ENCODE measurements around the gene SPATA25. TPM values are rescaled to one million over a fixed set of nuclear protein-coding genes. Genes with fewer than 3 reads are reported as not detected.

Gene SPATA25
- total and polyA plus RNA-seq, 4 experiments from 2014 or later: 0.38 to 4.7 (median 2.8) TPM; not detected in 1

Other genes with a start within 250 kb of the SPATA25 start
- not detected for gene WFDC11, start 217.4 kb downstream of the SPATA25 start, total RNA-seq
- gene WFDC11, start 217.4 kb downstream of the SPATA25 start, polyA plus RNA-seq: not detected
- not detected for gene WFDC13, start 185.6 kb downstream of the SPATA25 start, total RNA-seq
- not detected for gene WFDC13, start 185.6 kb downstream of the SPATA25 start, polyA plus RNA-seq
- not detected for gene WFDC10B, start 182.6 kb downstream of the SPATA25 start, total RNA-seq
- gene WFDC10B, start 182.6 kb downstream of the SPATA25 start, polyA plus RNA-seq: not detected
- gene SPINT4, start 165.3 kb downstream of the SPATA25 start, total RNA-seq: not detected
- not detected for gene SPINT4, start 165.3 kb downstream of the SPATA25 start, polyA plus RNA-seq
- not detected for gene WFDC3, start 95.7 kb downstream of the SPATA25 start, total RNA-seq
- not detected for gene WFDC3, start 95.7 kb downstream of the SPATA25 start, polyA plus RNA-seq
- gene DNTTIP1, start 95.7 kb downstream of the SPATA25 start, total RNA-seq: 10 to 100 TPM; 18.6 TPM
- gene DNTTIP1, start 95.7 kb downstream of the SPATA25 start, polyA plus RNA-seq: 10 to 100 TPM; 37.3 to 49.9 TPM
- gene UBE2C, start 75.0 kb downstream of the SPATA25 start, total RNA-seq: under 1 TPM; 0.55 to 0.61 TPM
- gene UBE2C, start 75.0 kb downstream of the SPATA25 start, polyA plus RNA-seq: under 1 TPM in 1 of 2 donors, not detected in 1; 0.36 TPM
- not detected for gene TNNC2, start 60.3 kb downstream of the SPATA25 start, total RNA-seq
- under 1 TPM; 0.61 to 0.67 TPM for gene TNNC2, start 60.3 kb downstream of the SPATA25 start, polyA plus RNA-seq
- gene SNX21, start 53.8 kb downstream of the SPATA25 start, total RNA-seq: 1 to 10 TPM; 2.6 to 3.5 TPM
- 1 to 10 TPM in 1 of 2 donors, under 1 TPM in 1; 0.20 to 1.8 TPM for gene SNX21, start 53.8 kb downstream of the SPATA25 start, polyA plus RNA-seq
- 10 to 100 TPM; 30.6 to 33.4 TPM for gene ACOT8, start 30.2 kb downstream of the SPATA25 start, total RNA-seq
- 10 to 100 TPM; 38.0 to 54.3 TPM for gene ACOT8, start 30.2 kb downstream of the SPATA25 start, polyA plus RNA-seq
- gene ZSWIM3, start 30.0 kb downstream of the SPATA25 start, total RNA-seq: 1 to 10 TPM; 6.7 to 7.1 TPM
- gene ZSWIM3, start 30.0 kb downstream of the SPATA25 start, polyA plus RNA-seq: 1 to 10 TPM in 1 of 2 donors, under 1 TPM in 1; 0.77 to 2.5 TPM
- 10 to 100 TPM; 18.2 to 18.5 TPM for gene ZSWIM1, start 6.4 kb downstream of the SPATA25 start, total RNA-seq
- gene ZSWIM1, start 6.4 kb downstream of the SPATA25 start, polyA plus RNA-seq: 1 to 10 TPM in 1 of 2 donors, under 1 TPM in 1; 0.86 to 8.5 TPM
- gene NEURL2, start 3.6 kb upstream of the SPATA25 start, total RNA-seq: 1 to 10 TPM; 5.5 to 5.6 TPM
- under 1 TPM; 0.29 to 0.75 TPM for gene NEURL2, start 3.6 kb upstream of the SPATA25 start, polyA plus RNA-seq
- gene CTSA, start 3.7 kb upstream of the SPATA25 start, total RNA-seq: 100 to 1,000 TPM; 102 to 103 TPM
- 100 to 1,000 TPM; 143 to 165 TPM for gene CTSA, start 3.7 kb upstream of the SPATA25 start, polyA plus RNA-seq
- under 1 TPM in 1 of 2 experiments, not detected in 1; 0.19 TPM for gene PLTP, start 24.5 kb upstream of the SPATA25 start, total RNA-seq
- gene PLTP, start 24.5 kb upstream of the SPATA25 start, polyA plus RNA-seq: under 1 TPM; 0.29 to 0.69 TPM
- 10 to 100 TPM; 63.1 to 69.4 TPM for gene PCIF1, start 47.1 kb upstream of the SPATA25 start, total RNA-seq
- 10 to 100 TPM; 70.9 to 83.4 TPM for gene PCIF1, start 47.1 kb upstream of the SPATA25 start, polyA plus RNA-seq
- 10 to 100 TPM; 62.5 to 63.2 TPM for gene ZNF335, start 84.6 kb upstream of the SPATA25 start, total RNA-seq
- 10 to 100 TPM in 1 of 2 donors, 1 to 10 TPM in 1; 6.4 to 16.5 TPM for gene ZNF335, start 84.6 kb upstream of the SPATA25 start, polyA plus RNA-seq
- gene MMP9, start 121.3 kb upstream of the SPATA25 start, total RNA-seq: 10 to 100 TPM; 32.9 to 35.3 TPM
- gene MMP9, start 121.3 kb upstream of the SPATA25 start, polyA plus RNA-seq: not detected
- not detected for gene SLC12A5, start 141.6 kb upstream of the SPATA25 start, total RNA-seq
- not detected for gene SLC12A5, start 141.6 kb upstream of the SPATA25 start, polyA plus RNA-seq
- 10 to 100 TPM; 37.8 to 47.2 TPM for gene NCOA5, start 202.3 kb upstream of the SPATA25 start, total RNA-seq
- gene NCOA5, start 202.3 kb upstream of the SPATA25 start, polyA plus RNA-seq: 10 to 100 TPM; 12.8 to 39.4 TPM
- 1 to 10 TPM; 2.5 to 2.9 TPM for gene CD40, start 230.7 kb upstream of the SPATA25 start, total RNA-seq
- 1 to 10 TPM; 3.1 to 3.7 TPM for gene CD40, start 230.7 kb upstream of the SPATA25 start, polyA plus RNA-seq